Hepatocyte (in vitro differentiated cells): ENCODE results near the gene MARCHF2. TPM values are rescaled to one million over a fixed set of nuclear protein-coding genes. Genes with fewer than 3 reads are reported as not detected.
"Not testable (repeated sequence)": the region's sequence is repeated elsewhere in the genome, so short reads cannot be mapped to it uniquely, and the experiment has no call there.

Source experiments
- DNase-seq: peaks from one replicate; pipeline ENCODE4 v3.0.0-alpha.2; 2016; ENCODE audit warnings: low spot score
- H2AFZ ChIP-seq: fragments of 200-600 bp; sonication (generic); 2 replicates; pipeline ENCODE4 v1.6.0; 2016; ENCODE audit warnings: antibody characterized with exemption, mild to moderate bottlenecking
- H3K27ac ChIP-seq: fragments of 200-600 bp; sonication (generic); 2 replicates; pipeline ENCODE4 v1.5.1; 2016; ENCODE audit warnings: mild to moderate bottlenecking
- H3K27me3 ChIP-seq: fragments of 200-600 bp; sonication (generic); 2 replicates; pipeline ENCODE4 v1.6.1; 2016
- H3K36me3 ChIP-seq: fragments of 200-600 bp; sonication (generic); replicated peaks from 2 replicates; pipeline ENCODE4 v1.5.1; 2016; ENCODE audit warnings: low read depth; ENCODE audit not compliant: insufficient read depth
- H3K4me1 ChIP-seq: fragments of 200-600 bp; sonication (generic); 2 replicates; pipeline ENCODE4 v1.5.1; 2016; ENCODE audit warnings: mild to moderate bottlenecking, moderate library complexity; ENCODE audit not compliant: insufficient read depth
- H3K4me2 ChIP-seq: fragments of 200-600 bp; sonication (generic); 2 replicates; pipeline ENCODE4 v1.6.0; 2016
- H3K4me3 ChIP-seq: fragments of 200-600 bp; sonication (generic); 2 replicates; pipeline ENCODE4 v1.5.1; 2016; ENCODE audit warnings: mild to moderate bottlenecking
- H3K79me2 ChIP-seq: fragments of 200-600 bp; sonication (generic); 2 replicates; pipeline ENCODE4 v1.6.0; 2017; ENCODE audit warnings: mild to moderate bottlenecking
- H3K9me2 ChIP-seq: fragments of 200-600 bp; sonication (generic); replicated peaks from 2 replicates; pipeline ENCODE4 v1.6.0; 2017; ENCODE audit warnings: mild to moderate bottlenecking; ENCODE audit not compliant: insufficient read depth
- H3K9me3 ChIP-seq: fragments of 200-600 bp; sonication (generic); 2 replicates; pipeline ENCODE4 v1.5.1; 2016; ENCODE audit warnings: low read depth, mild to moderate bottlenecking
- H4K20me1 ChIP-seq: fragments of 200-600 bp; sonication (generic); 2 replicates; pipeline ENCODE4 v1.6.0; 2016; ENCODE audit warnings: mild to moderate bottlenecking; ENCODE audit not compliant: insufficient read depth, poor library complexity, severe bottlenecking
- EZH2 ChIP-seq: fragments of 200-600 bp; sonication (generic); IDR thresholded peaks from 2 replicates; pipeline ENCODE4 v1.6.1; 2016; ENCODE audit warnings: antibody characterized with exemption, mild to moderate bottlenecking, borderline replicate concordance
- EZH2phosphoT487 ChIP-seq: fragments of 200-600 bp; sonication (generic); IDR thresholded peaks from one replicate; pipeline ENCODE4 v1.6.1; 2018; ENCODE audit warnings: antibody characterized with exemption, mild to moderate bottlenecking, low read depth, moderate library complexity; ENCODE audit not compliant: unreplicated experiment, severe bottlenecking
- WGBS: methylation state at CpG from one replicate; pipeline ENCODE4 v1.1.6; 2016; ENCODE audit warnings: low lambda C conversion rate; ENCODE audit errors: missing lambda C conversion rate; 5-methylcytosine and 5-hydroxymethylcytosine counted together
- polyA plus RNA-seq: library from polyadenylated mRNA; unstranded; fragments of >200 nt; fragmentation: Nextera tagmentation; extraction: Ambion mirVana; gene quantifications from 2 replicates; pipeline ENCODE4 v1.2.1, GENCODE V29; 2016
- total RNA-seq: library from RNA; depleted of rRNA; stranded (reverse); fragments of >200 nt; gene quantifications from 2 replicates; pipeline ENCODE4 v1.2.3, GENCODE V29; 2014
- TF ChIP-seq, protein P1 (sequence below): fragments of 200-600 bp; sonication (generic); IDR thresholded peaks from 2 replicates; pipeline ENCODE4 v1.5.1; 2016; ENCODE audit warnings: antibody characterized with exemption, mild to moderate bottlenecking; ENCODE audit not compliant: poor library complexity

MARCHF2 gene
- total and polyA plus RNA-seq, 2 experiments from 2014 or later = 38.5 to 73.5 TPM

DNA sequence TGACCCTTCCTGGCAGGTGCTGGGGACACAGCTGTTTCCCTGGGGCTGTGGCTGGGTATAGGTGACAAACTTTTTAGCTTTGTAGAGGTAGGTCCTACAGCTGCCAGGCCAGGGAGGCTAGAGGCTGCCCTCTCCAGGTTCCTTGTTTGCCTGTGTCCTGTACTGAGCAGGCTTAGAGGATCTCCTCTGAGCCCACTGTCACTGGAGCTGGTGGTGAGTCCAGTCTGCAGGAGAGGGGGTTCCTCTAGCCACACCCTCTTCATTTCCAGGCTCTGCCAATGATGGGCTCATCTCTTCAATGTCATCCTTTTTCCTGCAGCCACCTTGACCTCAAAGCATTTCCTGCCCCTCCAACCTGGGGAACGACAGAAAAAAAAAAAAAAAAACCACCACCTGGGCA lies 35.5 kb upstream of the MARCHF2 start:
- H3K27me3 ChIP-seq = no peaks in the 10 kb centered on the region
- H2AFZ ChIP-seq = no peak overlapping the region
- TF ChIP-seq, protein P1, sequence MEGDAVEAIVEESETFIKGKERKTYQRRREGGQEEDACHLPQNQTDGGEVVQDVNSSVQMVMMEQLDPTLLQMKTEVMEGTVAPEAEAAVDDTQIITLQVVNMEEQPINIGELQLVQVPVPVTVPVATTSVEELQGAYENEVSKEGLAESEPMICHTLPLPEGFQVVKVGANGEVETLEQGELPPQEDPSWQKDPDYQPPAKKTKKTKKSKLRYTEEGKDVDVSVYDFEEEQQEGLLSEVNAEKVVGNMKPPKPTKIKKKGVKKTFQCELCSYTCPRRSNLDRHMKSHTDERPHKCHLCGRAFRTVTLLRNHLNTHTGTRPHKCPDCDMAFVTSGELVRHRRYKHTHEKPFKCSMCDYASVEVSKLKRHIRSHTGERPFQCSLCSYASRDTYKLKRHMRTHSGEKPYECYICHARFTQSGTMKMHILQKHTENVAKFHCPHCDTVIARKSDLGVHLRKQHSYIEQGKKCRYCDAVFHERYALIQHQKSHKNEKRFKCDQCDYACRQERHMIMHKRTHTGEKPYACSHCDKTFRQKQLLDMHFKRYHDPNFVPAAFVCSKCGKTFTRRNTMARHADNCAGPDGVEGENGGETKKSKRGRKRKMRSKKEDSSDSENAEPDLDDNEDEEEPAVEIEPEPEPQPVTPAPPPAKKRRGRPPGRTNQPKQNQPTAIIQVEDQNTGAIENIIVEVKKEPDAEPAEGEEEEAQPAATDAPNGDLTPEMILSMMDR = no peak
- no peak for TF ChIP-seq EZH2
- TF ChIP-seq EZH2phosphoT487 = no peak
- H3K27ac ChIP-seq = no peak overlapping the region
- no peaks in the 10 kb centered on the region for H3K36me3 ChIP-seq
- no peaks in the 10 kb centered on the region for H3K4me1 ChIP-seq
- no peak overlapping the region for H3K4me2 ChIP-seq
- H3K9me2 ChIP-seq = no peaks in the 10 kb centered on the region
- H3K4me3 ChIP-seq = no peak overlapping the region
- DNase-seq = no peak
- H3K79me2 ChIP-seq = no peaks in the 10 kb centered on the region
- 75% methylated on average over 1 of the region's 1 CpG for WGBS
- H4K20me1 ChIP-seq = no peaks in the 10 kb centered on the region
- H3K9me3 ChIP-seq = no peaks in the 10 kb centered on the region

DNA sequence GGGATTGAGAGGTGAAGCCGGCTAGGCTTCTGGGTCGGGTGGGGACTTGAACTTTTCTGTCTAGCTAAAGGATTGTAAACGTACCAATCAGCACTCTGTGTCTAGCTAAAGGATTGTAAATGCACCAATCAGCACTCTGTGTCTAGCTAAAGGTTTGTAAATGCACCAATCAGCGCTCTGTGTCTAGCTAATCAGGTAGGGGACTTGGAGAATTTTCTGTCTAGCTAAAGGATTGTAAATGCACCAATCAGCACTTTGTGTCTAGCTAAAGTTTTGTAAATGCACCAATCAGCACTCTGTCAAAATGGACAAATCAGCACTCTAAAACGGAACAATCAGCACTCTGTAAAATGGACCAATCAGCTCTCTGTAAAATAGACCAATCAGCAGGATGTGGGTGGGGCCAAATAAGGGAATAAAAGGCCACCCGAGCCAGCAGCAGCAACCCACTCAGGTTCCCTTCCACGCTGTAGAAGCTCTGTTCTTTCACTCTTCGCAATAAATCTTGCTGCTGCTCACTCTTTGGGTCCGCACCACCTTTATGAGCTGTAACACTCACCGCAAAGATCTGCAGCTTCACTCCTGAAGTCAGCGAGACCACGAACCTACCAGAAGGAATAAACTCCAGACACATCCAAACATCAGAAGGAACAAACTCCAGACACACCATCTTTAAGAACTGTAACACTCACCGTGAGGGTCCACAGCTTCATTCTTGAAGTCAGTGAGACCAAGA lies 33.8 kb upstream of the MARCHF2 start:
- WGBS = 93% methylated on average over 13 of the region's 13 CpGs
- not testable (repeated sequence) for H3K36me3 ChIP-seq, H3K4me3 ChIP-seq, H2AFZ ChIP-seq, H3K9me2 ChIP-seq, DNase-seq, H3K4me2 ChIP-seq, H3K79me2 ChIP-seq, H4K20me1 ChIP-seq, H3K27me3 ChIP-seq, H3K9me3 ChIP-seq, H3K4me1 ChIP-seq, H3K27ac ChIP-seq

DNA sequence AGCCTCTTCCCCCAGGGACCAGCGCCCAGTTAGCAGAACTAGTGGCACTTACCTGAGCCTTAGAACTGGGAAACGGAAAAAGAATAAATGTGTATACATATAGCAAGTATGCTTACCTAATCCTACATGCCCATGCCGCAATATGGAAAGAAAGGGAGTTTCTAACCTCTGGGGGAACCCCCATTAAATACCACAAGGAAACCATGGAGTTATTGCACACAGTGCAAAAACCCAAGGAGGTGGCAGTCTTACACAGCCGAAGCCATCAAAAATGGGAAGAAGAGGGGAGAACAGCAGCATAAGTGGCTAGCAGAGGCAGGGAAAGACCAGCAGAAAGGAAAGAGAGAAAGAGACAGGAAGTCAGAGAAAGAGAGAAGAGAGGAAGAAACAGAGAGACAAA lies 28.5 kb upstream of the MARCHF2 start:
- H3K4me2 ChIP-seq, H3K79me2 ChIP-seq, H3K27me3 ChIP-seq, DNase-seq, H3K27ac ChIP-seq, H3K4me1 ChIP-seq, H4K20me1 ChIP-seq, H2AFZ ChIP-seq, H3K36me3 ChIP-seq, H3K9me2 ChIP-seq, H3K9me3 ChIP-seq, H3K4me3 ChIP-seq: not testable (repeated sequence)
- WGBS = 85% methylated on average over 4 of the region's 4 CpGs

DNA sequence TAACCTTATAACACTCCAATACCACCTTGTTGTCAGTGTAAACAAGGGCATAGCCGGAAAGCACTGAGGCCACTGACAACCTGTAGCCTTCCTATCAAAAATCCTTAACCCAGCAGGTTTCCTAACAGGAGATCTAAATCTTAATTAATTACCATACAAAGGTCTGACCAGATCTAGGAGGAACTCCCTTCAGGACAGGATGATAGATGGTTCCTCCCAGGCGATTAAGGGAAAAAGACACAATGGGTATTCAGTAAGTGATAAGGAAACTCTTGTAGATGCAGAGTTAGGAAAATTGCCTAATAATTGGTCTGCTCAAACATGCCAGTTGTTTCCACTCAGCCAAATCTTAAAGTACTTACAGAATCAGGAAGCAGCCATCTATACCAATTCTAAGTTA lies 28.0 kb upstream of the MARCHF2 start:
- not testable (repeated sequence) for H3K36me3 ChIP-seq, H3K9me3 ChIP-seq, H3K9me2 ChIP-seq, DNase-seq, H4K20me1 ChIP-seq, H2AFZ ChIP-seq, H3K4me2 ChIP-seq, H3K4me1 ChIP-seq, H3K4me3 ChIP-seq, H3K79me2 ChIP-seq, H3K27me3 ChIP-seq, H3K27ac ChIP-seq
- 47% methylated on average over 2 of the region's 2 CpGs for WGBS

DNA sequence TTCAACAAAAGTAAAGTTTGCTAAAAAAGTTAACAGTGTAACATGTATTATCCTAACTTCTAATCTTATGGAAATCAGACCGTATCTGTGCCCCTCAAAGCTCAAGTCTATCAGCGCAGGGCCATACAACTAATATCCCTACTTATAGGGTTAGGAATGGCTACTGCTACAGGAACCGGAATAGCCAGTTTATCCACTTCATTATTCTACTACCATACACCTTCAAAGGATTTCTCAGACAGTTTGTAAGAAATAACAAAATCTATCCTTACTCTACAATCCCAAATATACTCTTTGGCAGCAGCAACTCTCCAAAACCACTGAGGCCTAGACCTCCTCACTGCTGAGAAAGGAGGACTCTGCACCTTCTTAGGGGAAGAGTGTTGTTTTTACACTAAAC lies 27.5 kb upstream of the MARCHF2 start:
- DNase-seq, H3K27ac ChIP-seq, H3K36me3 ChIP-seq, H3K9me3 ChIP-seq, H3K27me3 ChIP-seq, H3K79me2 ChIP-seq, H2AFZ ChIP-seq, H3K4me3 ChIP-seq, H3K4me1 ChIP-seq, H3K4me2 ChIP-seq, H3K9me2 ChIP-seq, H4K20me1 ChIP-seq: not testable (repeated sequence)
- WGBS = 78% methylated on average over 3 of the region's 3 CpGs

DNA sequence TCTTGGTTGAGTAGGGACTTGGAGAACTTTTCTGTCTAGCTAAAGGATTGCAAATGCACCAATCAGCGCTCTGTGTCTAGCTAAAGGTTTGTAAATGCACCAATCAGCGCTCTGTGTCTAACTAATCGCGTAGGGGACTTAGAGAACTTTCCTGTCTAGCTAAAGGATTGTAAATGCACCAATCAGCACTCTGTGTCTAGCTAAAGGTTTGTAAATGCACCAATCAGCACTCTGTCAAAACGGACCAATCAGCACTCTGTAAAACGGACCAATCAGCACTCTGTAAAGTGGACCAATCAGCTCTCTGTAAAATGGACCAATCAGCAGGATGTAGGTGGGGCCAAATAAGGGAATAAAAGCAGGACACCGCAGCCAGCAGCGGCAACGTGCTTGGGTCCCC lies 26.7 kb upstream of the MARCHF2 start:
- not testable (repeated sequence) for H3K4me1 ChIP-seq, H3K27ac ChIP-seq, H3K9me2 ChIP-seq, H4K20me1 ChIP-seq, H3K9me3 ChIP-seq, H3K4me3 ChIP-seq, H3K79me2 ChIP-seq, H3K27me3 ChIP-seq, H3K4me2 ChIP-seq, DNase-seq, H2AFZ ChIP-seq, H3K36me3 ChIP-seq
- WGBS = 74% methylated on average over 9 of the region's 9 CpGs
